Body of pancreas (tissue), 4 donors: ENCODE results near the gene IRS1.
"Not testable (repeated sequence)": the region's sequence is repeated elsewhere in the genome, so short reads cannot be mapped to it uniquely, and the experiment has no call there.

ENCODE experiments used
- CTCF ChIP-seq, 7 experiments: fragments of 450-650 bp in 4 of 7; fragments of 200-600 bp in 3 of 7; sonication (generic) in 3 of 7; IDR thresholded peaks; one replicate each; pipeline ENCODE4 v1.5.1; 2016 to 2019; ENCODE audit warnings: antibody characterized with exemption in 7 of 7
- POLR2A ChIP-seq, 3 donors: fragments of 450-650 bp; IDR thresholded peaks; one replicate each; pipeline ENCODE4 v1.6.1; 2016; ENCODE audit warnings: antibody characterized with exemption in 3 of 3, mild to moderate bottlenecking in 2 of 3

GRCh38 chr2:226834880-226835279 is 35.3 kb upstream of the IRS1 start:
- TF ChIP-seq CTCF, POLR2A (IDR thresholded peaks at IDR 0.05): not testable (repeated sequence)
